ENCODE results near the gene MEG3. TPM values are rescaled to one million over a fixed set of nuclear protein-coding genes. Genes with fewer than 3 reads are reported as not detected.

The MEG3 gene
- total and polyA plus RNA-seq, 2 experiments from 2014 or later = not detected

DNA sequence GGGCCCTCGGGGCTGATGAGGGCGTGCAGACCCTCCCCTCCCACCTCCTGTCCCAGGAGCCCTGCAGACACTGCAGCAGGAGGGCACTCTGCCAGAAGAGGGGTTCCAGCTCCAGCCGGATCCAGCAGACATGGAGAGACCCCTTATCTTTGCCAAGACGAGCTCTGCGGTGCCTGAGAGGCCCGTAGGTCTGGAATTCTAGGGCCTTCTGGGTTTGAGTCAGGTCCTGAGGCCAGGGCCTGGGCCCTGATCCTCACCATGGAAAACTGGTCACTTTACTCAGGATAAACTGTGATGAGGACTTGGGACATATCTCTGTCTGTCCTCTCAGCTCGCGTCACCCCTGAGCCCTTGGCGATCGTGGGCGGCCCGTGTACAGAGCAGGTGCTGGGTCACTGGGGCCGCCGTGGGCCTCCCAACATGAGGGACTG is 13.8 kb downstream of the MEG3 start (continued):
- TF ChIP-seq, protein P1, sequence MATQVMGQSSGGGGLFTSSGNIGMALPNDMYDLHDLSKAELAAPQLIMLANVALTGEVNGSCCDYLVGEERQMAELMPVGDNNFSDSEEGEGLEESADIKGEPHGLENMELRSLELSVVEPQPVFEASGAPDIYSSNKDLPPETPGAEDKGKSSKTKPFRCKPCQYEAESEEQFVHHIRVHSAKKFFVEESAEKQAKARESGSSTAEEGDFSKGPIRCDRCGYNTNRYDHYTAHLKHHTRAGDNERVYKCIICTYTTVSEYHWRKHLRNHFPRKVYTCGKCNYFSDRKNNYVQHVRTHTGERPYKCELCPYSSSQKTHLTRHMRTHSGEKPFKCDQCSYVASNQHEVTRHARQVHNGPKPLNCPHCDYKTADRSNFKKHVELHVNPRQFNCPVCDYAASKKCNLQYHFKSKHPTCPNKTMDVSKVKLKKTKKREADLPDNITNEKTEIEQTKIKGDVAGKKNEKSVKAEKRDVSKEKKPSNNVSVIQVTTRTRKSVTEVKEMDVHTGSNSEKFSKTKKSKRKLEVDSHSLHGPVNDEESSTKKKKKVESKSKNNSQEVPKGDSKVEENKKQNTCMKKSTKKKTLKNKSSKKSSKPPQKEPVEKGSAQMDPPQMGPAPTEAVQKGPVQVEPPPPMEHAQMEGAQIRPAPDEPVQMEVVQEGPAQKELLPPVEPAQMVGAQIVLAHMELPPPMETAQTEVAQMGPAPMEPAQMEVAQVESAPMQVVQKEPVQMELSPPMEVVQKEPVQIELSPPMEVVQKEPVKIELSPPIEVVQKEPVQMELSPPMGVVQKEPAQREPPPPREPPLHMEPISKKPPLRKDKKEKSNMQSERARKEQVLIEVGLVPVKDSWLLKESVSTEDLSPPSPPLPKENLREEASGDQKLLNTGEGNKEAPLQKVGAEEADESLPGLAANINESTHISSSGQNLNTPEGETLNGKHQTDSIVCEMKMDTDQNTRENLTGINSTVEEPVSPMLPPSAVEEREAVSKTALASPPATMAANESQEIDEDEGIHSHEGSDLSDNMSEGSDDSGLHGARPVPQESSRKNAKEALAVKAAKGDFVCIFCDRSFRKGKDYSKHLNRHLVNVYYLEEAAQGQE (IDR thresholded peaks at IDR 0.05; ENCODE audit: unreplicated experiment) = no peak
- TF ChIP-seq CREB1 (CRISPR knock-in tag; IDR thresholded peaks at IDR 0.05; ENCODE audit: low read depth) = no peak

DNA sequence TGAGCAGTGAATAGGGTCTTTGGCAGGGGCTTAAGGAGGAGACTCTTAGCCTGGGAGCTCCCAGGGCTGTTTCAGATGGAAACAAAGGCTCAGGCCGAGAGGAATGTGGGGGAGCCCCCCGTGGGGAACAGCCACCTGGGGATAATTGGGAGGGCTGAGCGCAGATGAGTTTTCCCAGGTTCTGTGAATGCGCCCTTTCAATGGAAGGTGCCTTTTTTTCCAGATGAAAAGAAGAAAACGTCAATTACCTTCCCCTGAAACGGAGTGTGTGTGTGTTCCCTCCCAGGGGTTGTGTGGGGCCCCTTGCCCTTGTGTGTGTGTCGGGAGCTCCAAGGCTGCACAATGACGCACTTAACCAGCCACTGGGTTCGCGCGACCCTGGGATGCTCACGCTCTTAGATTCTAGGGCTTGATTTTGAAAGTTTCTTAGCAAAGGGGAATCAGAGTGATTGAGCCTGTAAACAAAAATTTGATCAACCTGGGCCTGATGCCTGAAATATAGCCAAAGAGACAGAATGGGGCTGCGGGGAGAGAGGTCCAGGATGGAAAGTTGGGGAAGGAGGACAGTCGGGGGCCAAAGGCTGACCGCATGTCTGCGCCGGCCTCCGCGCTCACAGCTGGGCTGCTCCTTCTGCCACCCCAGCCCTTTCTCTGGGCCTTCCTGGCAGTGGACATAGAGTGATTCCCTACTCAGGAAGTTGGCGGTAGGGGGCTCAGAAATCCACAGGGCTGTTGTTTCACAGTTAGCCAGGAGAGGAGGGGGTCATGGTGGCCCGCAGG is 14.6 kb downstream of the MEG3 start:
- Histone ChIP-seq H3K4me2 (0 out of 2 replicates have a peak overlapping the region, but pooled peaks have one; percentile 27), H2AFZ (peak overlapping the region; percentile 91), H3K4me1 (ENCODE audit: insufficient read depth) (peaks cover 19% of the 10 kb centered on the region), H3K27me3 (ENCODE audit: insufficient read depth) (no peaks in the 10 kb centered on the region), H3K4me3 (no peak overlapping the region), H3K27ac (ENCODE audit: low read depth) (no peak overlapping the region), H3K36me3 (ENCODE audit: insufficient read depth) (no peaks in the 10 kb centered on the region), H4K20me1 (replicated peaks; ENCODE audit: insufficient read depth) (no peaks in the 10 kb centered on the region), H3K79me2 (replicated peaks; ENCODE audit: insufficient read depth) (no peaks in the 10 kb centered on the region), H3F3A (replicated peaks; ENCODE audit: low read depth) (no peaks in the 10 kb centered on the region), H3K9me2 (ENCODE audit: insufficient read depth) (no peaks in the 10 kb centered on the region)
- peak overlapping the region; percentile 34; the same call in 1 of the 2 replicates for H3K27ac Mint-ChIP-seq
- no peaks in the 10 kb centered on the region; the same call in 2 of the 3 replicates for H3K36me3 Mint-ChIP-seq (ENCODE audit: low read depth)
- ATAC-seq (peak; percentile 79), DNase-seq (ENCODE audit: low spot score) (peak; percentile 38)
- H3K4me3 Mint-ChIP-seq = no peak overlapping the region; the same call in 2 of the 3 replicates
- H3K9me3 Mint-ChIP-seq = no peaks in the 10 kb centered on the region
- H3K4me1 Mint-ChIP-seq = peaks cover 46% of the 10 kb centered on the region
- TF ChIP-seq, protein P2, sequence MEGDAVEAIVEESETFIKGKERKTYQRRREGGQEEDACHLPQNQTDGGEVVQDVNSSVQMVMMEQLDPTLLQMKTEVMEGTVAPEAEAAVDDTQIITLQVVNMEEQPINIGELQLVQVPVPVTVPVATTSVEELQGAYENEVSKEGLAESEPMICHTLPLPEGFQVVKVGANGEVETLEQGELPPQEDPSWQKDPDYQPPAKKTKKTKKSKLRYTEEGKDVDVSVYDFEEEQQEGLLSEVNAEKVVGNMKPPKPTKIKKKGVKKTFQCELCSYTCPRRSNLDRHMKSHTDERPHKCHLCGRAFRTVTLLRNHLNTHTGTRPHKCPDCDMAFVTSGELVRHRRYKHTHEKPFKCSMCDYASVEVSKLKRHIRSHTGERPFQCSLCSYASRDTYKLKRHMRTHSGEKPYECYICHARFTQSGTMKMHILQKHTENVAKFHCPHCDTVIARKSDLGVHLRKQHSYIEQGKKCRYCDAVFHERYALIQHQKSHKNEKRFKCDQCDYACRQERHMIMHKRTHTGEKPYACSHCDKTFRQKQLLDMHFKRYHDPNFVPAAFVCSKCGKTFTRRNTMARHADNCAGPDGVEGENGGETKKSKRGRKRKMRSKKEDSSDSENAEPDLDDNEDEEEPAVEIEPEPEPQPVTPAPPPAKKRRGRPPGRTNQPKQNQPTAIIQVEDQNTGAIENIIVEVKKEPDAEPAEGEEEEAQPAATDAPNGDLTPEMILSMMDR (conservative IDR thresholded peaks at IDR 0.05; ENCODE audit: low read depth in 2 of 2) = no peak
- TF ChIP-seq POLR2AphosphoS5 (IDR thresholded peaks at IDR 0.05; ENCODE audit: low read depth) (no peak), NANOG (IDR thresholded peaks at IDR 0.05; ENCODE audit: borderline replicate concordance) (no peak), CREB1 (CRISPR knock-in tag; IDR thresholded peaks at IDR 0.05; ENCODE audit: low read depth) (no peak)
- TF ChIP-seq, protein P3, sequence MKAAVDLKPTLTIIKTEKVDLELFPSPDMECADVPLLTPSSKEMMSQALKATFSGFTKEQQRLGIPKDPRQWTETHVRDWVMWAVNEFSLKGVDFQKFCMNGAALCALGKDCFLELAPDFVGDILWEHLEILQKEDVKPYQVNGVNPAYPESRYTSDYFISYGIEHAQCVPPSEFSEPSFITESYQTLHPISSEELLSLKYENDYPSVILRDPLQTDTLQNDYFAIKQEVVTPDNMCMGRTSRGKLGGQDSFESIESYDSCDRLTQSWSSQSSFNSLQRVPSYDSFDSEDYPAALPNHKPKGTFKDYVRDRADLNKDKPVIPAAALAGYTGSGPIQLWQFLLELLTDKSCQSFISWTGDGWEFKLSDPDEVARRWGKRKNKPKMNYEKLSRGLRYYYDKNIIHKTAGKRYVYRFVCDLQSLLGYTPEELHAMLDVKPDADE (IDR thresholded peaks at IDR 0.05) = no peak
- H3K27me3 Mint-ChIP-seq (ENCODE audit: insufficient read depth, low read depth, poor library complexity) = peaks cover 23% of the 10 kb centered on the region

Data from GM23338 (cell line).